ENCODE measurements around the gene RELN.

GRCh38 chr7:103480771-103481170 lies 508.7 kb downstream of the RELN start:
- TF ChIP-seq CTCF (IDR thresholded peaks at IDR 0.05; ENCODE audit: low read depth, low read length) = no peak
- TF ChIP-seq POLR2A (IDR thresholded peaks at IDR 0.05; ENCODE audit: extremely low read depth, insufficient read length) = no peak
